CMK (cell line): ENCODE results near the gene GFI1B.
"Not testable (repeated sequence)": the region's sequence is repeated elsewhere in the genome, so short reads cannot be mapped to it uniquely, and the experiment has no call there.

Experiments
- DNase-seq: peaks from one replicate; pipeline ENCODE4 v3.0.0-alpha.2; 2010; ENCODE audit warnings: low read depth

Gene GFI1B

DNA sequence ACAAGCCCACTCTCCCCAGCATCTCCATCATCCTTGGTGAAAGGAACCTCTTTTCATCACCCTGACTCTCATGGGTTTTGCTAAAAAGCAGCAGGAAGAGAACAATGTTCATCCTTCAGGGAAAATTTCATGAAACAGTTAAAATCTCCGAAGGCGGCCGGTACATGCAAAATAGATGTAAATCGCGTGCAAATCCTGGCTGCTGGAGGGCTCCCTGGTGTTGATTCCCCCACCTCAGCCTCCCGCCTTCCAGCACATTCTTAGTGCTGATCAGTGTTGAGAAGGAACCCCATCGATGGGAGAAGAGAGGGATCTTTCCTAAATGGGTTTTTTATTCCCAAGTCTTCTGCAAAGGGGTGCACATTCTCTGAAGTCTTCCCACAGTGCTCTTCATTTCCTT lies 8.7 kb upstream of the GFI1B start:
- no peak for DNase-seq

GRCh38 chr9:132970324-132971062 lies 8.0 kb upstream of the GFI1B start:
- DNase-seq: no peak

DNA sequence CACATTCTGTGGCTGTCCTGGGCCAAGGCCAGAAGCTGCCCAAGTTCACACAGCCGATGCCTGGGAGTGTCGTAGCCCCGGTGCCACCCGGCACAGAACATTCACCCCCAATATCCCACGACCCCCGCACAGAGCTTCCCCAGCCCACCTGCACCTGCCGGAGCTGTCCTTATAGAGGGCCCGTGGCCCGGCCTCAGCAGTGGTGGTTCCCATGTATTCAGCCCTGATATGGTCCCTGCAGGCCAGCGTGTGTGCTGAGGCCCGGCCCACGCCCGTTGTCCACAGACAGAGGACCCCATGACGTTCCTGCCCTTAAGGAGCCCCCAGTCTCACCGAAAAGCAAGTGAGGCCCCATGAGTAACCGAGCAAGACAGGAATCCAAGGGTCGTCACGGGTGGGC lies 5.3 kb upstream of the GFI1B start:
- DNase-seq: no peak

DNA sequence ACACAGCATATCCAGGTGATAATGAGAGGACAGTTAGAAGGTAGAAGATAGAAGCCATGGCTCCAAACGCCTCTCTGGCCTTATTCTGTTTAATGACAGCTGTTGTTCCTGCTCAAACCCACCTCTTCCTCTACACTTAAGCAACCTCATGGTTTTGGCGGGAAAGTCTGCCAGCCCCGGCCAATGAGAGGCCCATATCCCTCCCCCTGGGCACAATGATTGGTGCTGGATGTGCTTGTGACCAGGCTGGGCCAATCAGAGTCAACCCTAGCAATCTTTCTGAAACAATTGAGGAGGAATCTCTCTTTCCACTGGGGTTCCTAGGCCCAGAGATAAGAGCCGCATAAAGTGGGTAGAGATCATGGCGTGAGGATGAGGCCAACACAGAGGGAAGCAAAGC lies 4.8 kb upstream of the GFI1B start:
- DNase-seq: no peak

GRCh38 chr9:132975961-132976360 lies 2.5 kb upstream of the GFI1B start:
- DNase-seq: no peak

DNA sequence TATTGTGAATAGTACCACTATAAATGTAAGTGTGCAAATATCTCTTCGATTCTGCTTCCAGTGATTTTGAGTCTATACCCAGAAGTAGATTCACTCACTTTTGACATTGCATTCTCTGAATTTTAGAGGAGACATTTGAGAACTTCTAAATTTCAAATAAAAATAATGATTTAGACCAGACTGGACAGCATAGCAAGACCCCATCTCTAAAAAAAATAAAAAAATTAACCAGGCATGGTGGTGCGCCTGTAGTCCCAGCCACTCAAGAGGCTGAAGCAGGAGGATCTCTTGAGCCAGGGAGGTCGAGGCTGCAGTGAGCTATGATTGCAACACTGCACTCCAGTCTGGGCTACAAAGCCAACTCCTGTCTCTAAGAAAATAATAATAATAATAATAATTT lies 1.9 kb upstream of the GFI1B start:
- DNase-seq: no peak

- no peak for DNase-seq
Observed at GRCh38 chr9:132978112-132978450, 413 bp upstream of the GFI1B start.

GRCh38 chr9:132980157-132980556 lies 1.7 kb downstream of the GFI1B start:
- DNase-seq: no peak

DNA sequence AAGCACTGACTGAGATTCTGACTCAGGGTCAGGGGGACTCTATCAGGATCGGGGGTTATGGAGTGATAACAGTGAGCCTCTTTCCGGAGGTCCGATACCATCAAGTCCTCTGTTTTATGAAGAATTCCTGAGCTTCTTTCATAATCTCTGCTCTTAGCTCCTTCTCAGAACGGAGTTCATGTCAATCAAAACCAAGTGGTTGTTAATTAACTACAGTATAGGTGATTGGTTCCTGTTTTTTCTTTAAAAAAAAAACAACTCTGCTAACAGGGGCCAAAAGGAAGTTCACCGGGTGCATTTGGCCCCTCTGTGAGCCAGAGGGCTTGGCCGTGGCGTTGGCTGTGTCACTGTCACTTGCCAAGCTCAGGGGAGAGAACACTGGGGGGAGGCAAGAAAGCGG lies 4.0 kb downstream of the GFI1B start:
- no peak for DNase-seq

DNA sequence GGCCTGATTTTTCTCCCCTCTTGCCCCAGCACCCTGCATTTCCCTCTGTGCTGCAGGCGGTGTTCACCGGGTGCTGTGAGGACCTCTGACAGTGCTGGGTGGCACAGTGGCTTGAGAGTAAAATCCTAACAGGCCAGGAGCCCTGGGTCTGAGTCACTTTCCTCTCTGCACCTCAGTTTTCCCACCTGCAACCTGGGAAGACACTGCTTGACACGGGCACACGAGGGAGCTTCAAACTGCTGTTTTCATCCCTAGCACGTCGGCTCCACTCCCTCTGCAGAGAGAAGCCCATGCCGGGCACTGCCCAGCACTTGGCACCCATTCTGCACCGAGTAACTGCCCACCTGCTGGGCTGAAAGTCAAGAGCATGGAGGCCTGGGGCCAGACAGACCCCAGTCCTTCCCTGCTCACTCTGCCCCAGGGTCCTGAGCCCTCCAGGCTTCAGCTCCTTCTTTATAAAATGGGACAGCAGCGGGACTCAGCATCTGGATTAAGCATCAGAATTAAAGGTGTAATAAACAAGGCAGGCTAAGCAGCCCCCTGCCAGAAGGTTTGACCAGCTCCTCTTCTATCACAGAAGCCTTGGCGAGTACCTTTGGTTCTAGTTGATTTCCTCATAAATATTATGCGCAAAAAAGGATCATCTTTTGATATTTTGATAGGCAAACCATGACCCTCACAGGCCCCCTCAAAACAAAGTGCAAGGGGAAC lies 5.2 kb downstream of the GFI1B start:
- no peak for DNase-seq

DNA sequence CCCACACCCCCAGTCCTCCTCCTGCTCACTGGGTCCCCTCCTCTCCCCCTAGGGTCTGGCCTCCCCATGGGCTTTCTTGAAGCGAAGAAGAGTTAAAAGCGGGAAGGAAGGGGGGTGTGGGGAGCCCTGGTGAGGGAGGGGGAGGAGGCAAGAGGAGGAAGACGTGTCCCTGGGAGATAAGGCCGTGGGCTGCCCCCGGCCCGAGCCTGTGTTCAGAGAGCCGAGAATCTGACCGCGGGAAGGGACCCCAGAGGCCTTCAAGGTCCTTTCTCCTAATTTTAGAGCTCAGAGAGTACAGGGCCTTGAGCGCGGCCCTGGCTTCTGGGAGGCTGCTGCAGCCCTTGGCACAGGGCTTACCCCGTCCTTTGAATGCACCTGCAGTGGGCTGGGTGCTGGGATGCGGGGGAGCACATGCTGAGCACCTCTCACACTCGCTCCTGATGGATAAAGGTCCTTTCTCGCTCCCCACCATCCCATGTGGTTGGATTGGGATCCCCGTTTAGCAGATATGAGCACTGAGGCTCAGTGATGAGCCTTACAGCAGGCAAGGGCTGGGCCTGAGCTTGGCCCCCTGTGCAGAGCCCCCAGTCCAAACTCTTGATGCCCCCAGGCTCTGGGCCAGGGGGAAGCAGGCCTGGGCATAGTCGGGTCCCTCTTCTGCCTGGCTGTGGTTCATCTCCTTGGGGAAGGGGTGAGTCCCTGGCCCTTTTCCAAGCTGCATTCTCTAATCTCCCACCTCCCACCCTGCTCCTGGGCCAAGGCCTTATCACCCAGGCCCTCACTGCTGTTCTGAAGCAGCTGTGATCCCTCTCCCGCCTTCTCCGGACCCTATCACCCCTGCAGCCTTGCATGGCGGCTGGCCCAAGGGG lies 5.9 kb downstream of the GFI1B start:
- DNase-seq: peak; percentile 71

- DNase-seq: no peak
Observed at GRCh38 chr9:132985071-132985350, 6.5 kb downstream of the GFI1B start.

DNA sequence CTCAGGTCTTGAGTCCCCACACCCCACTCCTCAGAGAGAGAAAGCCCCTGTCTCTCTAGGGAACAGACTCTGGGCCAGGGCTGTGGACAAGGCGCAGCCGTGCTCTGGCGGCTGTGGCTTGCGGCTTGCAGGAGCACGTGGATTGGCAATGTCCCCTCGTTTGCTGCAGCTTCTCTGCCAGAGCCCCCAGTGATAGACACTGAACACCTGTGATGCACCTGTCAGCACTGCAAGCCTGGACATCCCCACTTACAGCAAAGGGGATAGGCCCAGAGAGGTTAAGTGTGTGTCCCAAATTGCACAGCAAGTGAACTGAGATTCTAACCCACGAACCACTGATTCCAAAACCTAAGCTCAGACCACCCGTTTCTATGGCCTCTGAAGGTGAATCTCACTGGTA lies 7.0 kb downstream of the GFI1B start:
- DNase-seq: no peak

DNA sequence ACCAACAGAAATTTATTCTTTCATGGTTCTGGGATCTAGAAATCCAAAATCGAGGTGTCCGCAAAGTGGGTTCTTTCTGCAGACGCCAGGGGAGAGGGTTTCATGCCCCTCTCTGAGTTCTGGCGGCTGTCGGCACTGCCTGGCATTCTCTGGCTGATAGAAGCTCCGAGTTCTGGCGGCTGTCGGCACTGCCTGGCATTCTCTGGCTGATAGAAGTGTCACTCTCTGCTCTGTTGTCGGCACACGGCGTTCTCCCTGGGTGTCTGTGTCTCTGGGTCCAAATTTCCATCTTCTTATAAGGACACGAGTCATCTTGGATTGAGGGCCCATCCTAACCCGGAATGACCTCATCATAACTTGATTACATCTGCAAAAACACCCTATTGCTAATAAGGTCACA lies 7.6 kb downstream of the GFI1B start:
- DNase-seq: no peak

- no peak for DNase-seq
Observed at GRCh38 chr9:132986640-132987620, 8.4 kb downstream of the GFI1B start.

GRCh38 chr9:132988244-132989013 lies 9.9 kb downstream of the GFI1B start:
- no peak for DNase-seq

DNA sequence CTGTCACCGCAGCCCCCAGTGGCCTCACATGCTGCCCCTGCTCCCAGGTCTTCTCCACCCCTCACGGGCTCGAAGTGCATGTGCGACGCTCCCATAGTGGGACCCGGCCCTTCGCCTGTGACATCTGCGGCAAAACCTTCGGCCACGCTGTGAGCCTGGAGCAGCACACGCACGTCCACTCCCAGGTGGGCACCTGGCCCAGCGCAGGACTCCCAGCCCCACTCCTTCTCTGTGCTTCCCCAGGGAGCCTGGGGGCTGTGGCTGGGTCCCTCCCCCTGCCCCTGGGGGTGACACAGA lies 10.5 kb downstream of the GFI1B start:
- DNase-seq: no peak

DNA sequence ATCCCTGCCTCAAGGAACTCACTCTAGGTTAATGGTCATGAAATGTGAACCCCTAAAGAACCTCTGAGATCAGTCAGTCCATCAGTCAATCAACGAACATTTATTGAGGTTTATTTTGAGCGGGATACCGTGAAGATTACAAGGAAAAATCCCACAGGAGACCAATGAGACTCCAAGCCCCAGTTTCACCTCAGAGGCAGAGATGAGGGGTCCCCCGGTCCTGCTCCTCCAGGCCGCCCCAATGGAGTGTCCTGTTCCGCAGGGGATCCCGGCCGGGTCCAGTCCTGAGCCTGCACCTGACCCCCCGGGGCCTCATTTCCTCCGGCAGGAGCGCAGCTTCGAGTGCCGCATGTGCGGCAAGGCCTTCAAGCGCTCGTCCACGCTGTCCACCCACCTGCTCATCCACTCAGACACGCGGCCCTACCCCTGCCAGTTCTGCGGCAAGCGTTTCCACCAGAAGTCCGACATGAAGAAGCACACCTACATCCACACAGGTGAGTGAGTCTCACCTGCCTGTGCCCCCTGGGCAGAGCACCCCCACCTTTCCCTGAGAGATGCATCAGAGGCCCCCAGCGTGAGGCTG lies 11.0 kb downstream of the GFI1B start:
- DNase-seq: no peak

DNA sequence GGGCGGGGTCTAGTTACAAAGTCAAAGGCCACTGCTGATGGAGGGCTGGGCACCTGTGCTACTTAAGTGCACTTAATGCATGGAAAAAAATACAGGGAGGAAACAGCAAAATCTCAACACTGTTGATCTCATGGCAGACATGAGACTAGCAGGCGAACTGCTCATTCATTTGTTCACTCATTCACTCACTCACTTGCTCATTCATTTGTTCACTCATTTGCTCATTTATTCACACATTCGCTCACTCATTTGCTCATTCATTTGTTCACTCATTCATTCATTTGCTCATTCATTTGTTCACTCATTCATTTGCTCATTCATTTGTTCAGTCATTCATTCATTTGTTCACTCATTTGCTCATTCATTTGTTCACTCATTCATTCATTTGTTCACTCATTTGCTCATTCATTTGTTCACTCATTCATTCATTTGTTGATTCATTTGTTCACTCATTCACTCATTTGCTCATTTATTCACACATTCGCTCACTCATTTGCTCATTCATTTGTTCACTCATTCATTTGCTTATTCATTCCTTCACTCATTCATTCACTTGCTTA lies 11.6 kb downstream of the GFI1B start:
- not testable (repeated sequence) for DNase-seq

- no peak for DNase-seq
Observed at GRCh38 chr9:132990781-132991180, 12.3 kb downstream of the GFI1B start.
